Measurements from ENCODE around the gene UGT1A7.

The UGT1A7 gene

GRCh38 chr2:233794128-233794658, 112.5 kb downstream of the UGT1A7 start:
- FAIRE-seq, result no peak
- DNase-seq (ENCODE audit: insufficient read length, low spot score), result no peak

- no peak for DNase-seq (ENCODE audit: insufficient read length, low spot score)
- no peak for FAIRE-seq
These were observed 114.1 kb downstream of the UGT1A7 start for GRCh38 chr2:233795735-233796171.

GRCh38 chr2:233796254-233796653, 114.6 kb downstream of the UGT1A7 start:
- DNase-seq (ENCODE audit: insufficient read length, low spot score) (no peak), FAIRE-seq (no peak)

GRCh38 chr2:233798335-233799086, 116.8 kb downstream of the UGT1A7 start:
- FAIRE-seq (no peak), DNase-seq (ENCODE audit: insufficient read length, low spot score) (no peak)

- DNase-seq (ENCODE audit: insufficient read length, low spot score) (no peak), FAIRE-seq (no peak)
These were observed 117.5 kb downstream of the UGT1A7 start for GRCh38 chr2:233799087-233799665.

- FAIRE-seq (peak; percentile 26), DNase-seq (ENCODE audit: insufficient read length, low spot score) (no peak)
These were observed 118.0 kb downstream of the UGT1A7 start for GRCh38 chr2:233799716-233800115.

GRCh38 chr2:233800208-233800607, 118.5 kb downstream of the UGT1A7 start:
- FAIRE-seq, result no peak
- no peak for DNase-seq (ENCODE audit: insufficient read length, low spot score)

GRCh38 chr2:233801357-233802131, 119.8 kb downstream of the UGT1A7 start:
- FAIRE-seq (no peak), DNase-seq (ENCODE audit: insufficient read length, low spot score) (no peak)

GRCh38 chr2:233802132-233802815, 120.6 kb downstream of the UGT1A7 start:
- DNase-seq (ENCODE audit: insufficient read length, low spot score) (no peak), FAIRE-seq (no peak)

- DNase-seq (ENCODE audit: insufficient read length, low spot score) (no peak), FAIRE-seq (no peak)
These were observed 121.7 kb downstream of the UGT1A7 start for GRCh38 chr2:233803292-233803911.

GRCh38 chr2:233803994-233804393, 122.3 kb downstream of the UGT1A7 start:
- DNase-seq (ENCODE audit: insufficient read length, low spot score) (no peak), FAIRE-seq (no peak)

GRCh38 chr2:233807215-233807865, 125.6 kb downstream of the UGT1A7 start:
- FAIRE-seq, result peak; percentile 74

GRCh38 chr2:233807966-233808935, 126.5 kb downstream of the UGT1A7 start:
- no peak for DNase-seq (ENCODE audit: insufficient read length, low spot score)
- FAIRE-seq, result no peak

More at GRCh38 chr2:233807215-233807865, 125.6 kb downstream of the UGT1A7 start:
- no peak for DNase-seq (ENCODE audit: insufficient read length, low spot score)

GRCh38 chr2:233810385-233810784, 128.7 kb downstream of the UGT1A7 start:
- DNase-seq (ENCODE audit: insufficient read length, low spot score) (no peak), FAIRE-seq (no peak)

GRCh38 chr2:233811087-233811486, 129.4 kb downstream of the UGT1A7 start:
- FAIRE-seq, result no peak
- no peak for DNase-seq (ENCODE audit: insufficient read length, low spot score)

- DNase-seq (ENCODE audit: insufficient read length, low spot score) (no peak), FAIRE-seq (no peak)
These were observed 130.0 kb downstream of the UGT1A7 start for GRCh38 chr2:233811732-233812131.

GRCh38 chr2:233813236-233814055, 131.7 kb downstream of the UGT1A7 start:
- DNase-seq (ENCODE audit: insufficient read length, low spot score), result no peak
- FAIRE-seq, result no peak

All from HTR-8/SVneo (cell line).